HepG2 (cell line): ENCODE data around the gene P4HTM. TPM values are rescaled to one million over a fixed set of nuclear protein-coding genes. Genes with fewer than 3 reads are reported as not detected.

Source experiments
- ATAD3A ChIP-seq: sonication (generic); formaldehyde crosslinking; IDR thresholded peaks from 2 replicates; pipeline ENCODE4 v1.4.0; 2020; ENCODE audit warnings: missing genetic modification reagents
- CSRNP2 ChIP-seq: sonication (generic); formaldehyde crosslinking; conservative IDR thresholded peaks from 2 replicates; pipeline ENCODE4 v1.8.0; 2022; ENCODE audit warnings: low read depth, missing genetic modification reagents
- HNRNPK ChIP-seq: fragments of 200-400 bp; formaldehyde crosslinking; IDR thresholded peaks from 2 replicates; pipeline ENCODE4 v1.6.1; 2018; ENCODE audit warnings: low read length, low read depth, moderate library complexity, mild to moderate bottlenecking; ENCODE audit not compliant: poor library complexity, severe bottlenecking
- HNRNPL ChIP-seq: fragments of 200-400 bp; formaldehyde crosslinking; IDR thresholded peaks from 2 replicates; pipeline ENCODE4 v1.6.1; 2017; ENCODE audit warnings: mild to moderate bottlenecking, low read depth, low read length
- KLF15 ChIP-seq: sonication (generic); formaldehyde crosslinking; IDR thresholded peaks from 2 replicates; pipeline ENCODE4 v1.8.1; 2023; ENCODE audit warnings: borderline replicate concordance, mild to moderate bottlenecking, inconsistent platforms, missing genetic modification reagents, mixed read lengths
- MAF1 ChIP-seq: sonication (generic); formaldehyde crosslinking; IDR thresholded peaks from 2 replicates; pipeline ENCODE4 v1.5.0; 2020; ENCODE audit warnings: missing genetic modification reagents, borderline replicate concordance
- NFIB ChIP-seq: sonication (generic); formaldehyde crosslinking; IDR thresholded peaks from 2 replicates; pipeline ENCODE4 v1.9.0; 2021; ENCODE audit warnings: missing genetic modification reagents, mild to moderate bottlenecking, borderline replicate concordance
- SMC3 ChIP-seq: IDR thresholded peaks from 2 replicates; pipeline ENCODE4 v1.6.1; 2011; ENCODE audit warnings: low read length, improper control_type of control experiment
- SP140L ChIP-seq: sonication (generic); formaldehyde crosslinking; IDR thresholded peaks from 2 replicates; pipeline ENCODE4 v1.4.0; 2020; ENCODE audit warnings: missing genetic modification reagents, borderline replicate concordance
- ZBTB44 ChIP-seq: sonication (generic); formaldehyde crosslinking; IDR thresholded peaks from 2 replicates; pipeline ENCODE4 v1.4.0; 2020; ENCODE audit warnings: missing genetic modification reagents
- ZBTB46 ChIP-seq: sonication (generic); formaldehyde crosslinking; IDR thresholded peaks from 2 replicates; pipeline ENCODE4 v1.4.0; 2020; ENCODE audit warnings: mild to moderate bottlenecking, missing genetic modification reagents, borderline replicate concordance
- ZFX ChIP-seq: sonication (generic); formaldehyde crosslinking; IDR thresholded peaks from 2 replicates; pipeline ENCODE4 v1.4.0; 2020; ENCODE audit warnings: mild to moderate bottlenecking, low read depth, missing genetic modification reagents, moderate library complexity
- ZNF225 ChIP-seq: sonication (generic); formaldehyde crosslinking; IDR thresholded peaks from 2 replicates; pipeline ENCODE4 v1.4.0; 2020; ENCODE audit warnings: mild to moderate bottlenecking, missing genetic modification reagents
- ZNF281 ChIP-seq: sonication (generic); formaldehyde crosslinking; IDR thresholded peaks from 2 replicates; pipeline ENCODE4 v1.4.0; 2020; ENCODE audit warnings: missing genetic modification reagents, borderline replicate concordance
- ZNF335 ChIP-seq: sonication (generic); formaldehyde crosslinking; IDR thresholded peaks from 2 replicates; pipeline ENCODE4 v1.4.0; 2020; ENCODE audit warnings: missing genetic modification reagents
- ZNF710 ChIP-seq: sonication (generic); formaldehyde crosslinking; IDR thresholded peaks from 2 replicates; pipeline ENCODE4 v1.5.0; 2020; ENCODE audit warnings: mild to moderate bottlenecking, missing genetic modification reagents, borderline replicate concordance
- ZNF790 ChIP-seq: sonication (generic); formaldehyde crosslinking; IDR thresholded peaks from 2 replicates; pipeline ENCODE4 v1.8.0; 2022; ENCODE audit warnings: missing genetic modification reagents, mild to moderate bottlenecking, borderline replicate concordance
- polyA plus RNA-seq, 8 experiments: library from polyadenylated mRNA; depleted of rRNA in 3 of 8; stranded (reverse) in 7 of 8; unstranded in 1 of 8; fragments of >200 nt; fragmentation: Illumina TruSeq in 4 of 8; extraction: Trizol in 4 of 8; gene quantifications; 2 replicates each; pipeline versions ENCODE4 v1.2.1 to v1.2.3, GENCODE V29; 2011 to 2016; ENCODE audit warnings: low read depth in 4 of 8, missing spikeins in 1 of 8, mixed read lengths in 1 of 8; ENCODE audit not compliant: insufficient read depth in 1 of 8
- total RNA-seq, 5 experiments: library from RNA; depleted of rRNA; stranded (reverse); fragments of >200 nt; fragmentation: Illumina TruSeq; extraction: Trizol; gene quantifications; 2 replicates each; pipeline ENCODE4 v1.2.3, GENCODE V29; 2016; ENCODE audit warnings: low read depth in 1 of 5

P4HTM gene
- total and polyA plus RNA-seq, 2 of the 13 experiments (the other 11 are each of a cell fraction or from before 2014, with no cell fraction given) = 0.01 TPM; not detected in 1

GRCh38 chr3:49021813-49022687 lies 32.0 kb downstream of the P4HTM start, which contains the start of gene NDUFAF3 (continued):
- TF ChIP-seq CSRNP2 (CRISPR knock-in tag) (no peak), ZBTB46 (CRISPR knock-in tag) (no peak), HNRNPL (peak; percentile 17; the same call in 1 of the 2 replicates), ZNF790 (CRISPR knock-in tag) (no peak), MAF1 (CRISPR knock-in tag) (peak; percentile 89), ZNF710 (peak; percentile 45; the same call in 1 of the 2 replicates), HNRNPK (peak; percentile 76), SP140L (CRISPR knock-in tag) (no peak), ZNF281 (CRISPR knock-in tag) (no peak; the same call in 1 of the 2 replicates), ATAD3A (no peak), ZNF335 (CRISPR knock-in tag) (no peak; the same call in 1 of the 2 replicates), ZNF225 (CRISPR knock-in tag) (0 out of 2 replicates have a peak, but pooled peaks have one; percentile 67), KLF15 (no peak), NFIB (CRISPR knock-in tag) (no peak), SMC3 (no peak), ZBTB44 (no peak), ZFX (CRISPR knock-in tag) (peak; percentile 74; the same call in 1 of the 2 replicates)
